ENCODE results near the gene MAD1L1. TPM values are rescaled to one million over a fixed set of nuclear protein-coding genes. Genes with fewer than 3 reads are reported as not detected.

Gene MAD1L1
- total and polyA plus RNA-seq, 4 donors = 43.0 to 54.9 (median 49.9) TPM

DNA sequence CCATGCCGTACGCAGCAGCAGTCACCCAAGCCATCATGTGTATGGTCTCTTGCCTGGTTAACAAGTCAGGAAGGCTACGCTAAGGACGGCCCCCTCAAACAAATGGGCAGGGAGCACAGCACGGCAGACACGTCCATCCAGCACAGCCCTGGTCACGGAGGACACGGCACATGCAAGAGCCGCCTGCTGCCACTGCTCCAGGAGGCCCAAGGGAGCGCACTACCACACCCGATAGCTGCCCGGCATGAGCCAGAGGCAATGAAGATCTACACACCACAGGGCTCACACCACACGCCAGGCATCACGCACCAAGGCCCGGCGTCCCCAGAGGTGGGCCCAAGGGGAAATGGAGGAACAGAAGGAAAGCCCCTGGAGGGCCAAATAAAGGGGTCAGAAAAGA is 134.2 kb downstream of the MAD1L1 start:
- H3K9me3 ChIP-seq (ENCODE audit: control insufficient read depth in 4 of 4, insufficient read depth in 3 of 4, low read length in 3 of 4) = peaks cover 0 to 6% (median 0%) of the 10 kb centered on the region in 4 donors
- H3K27me3 ChIP-seq (ENCODE audit: control insufficient read depth in 3 of 3, insufficient read depth in 3 of 3, low read length in 2 of 3) = no peaks in the 10 kb centered on the region
- no peak for TF ChIP-seq CTCF (IDR thresholded peaks at IDR 0.05; ENCODE audit: control extremely low read depth, extremely low read depth)
- peaks cover 0 to 33% (median 2%) of the 10 kb centered on the region in 5 donors for H3K4me1 ChIP-seq (ENCODE audit: control insufficient read depth in 5 of 5, insufficient read depth in 5 of 5, low read length in 5 of 5)
- H3K4me3 ChIP-seq = no peak overlapping the region
- WGBS, 2 donors = 94 to 97% methylated on average over 16 of the region's 16 CpGs
- no peak overlapping the region for H3K27ac ChIP-seq (ENCODE audit: low read depth in 1 of 2, low read length in 1 of 2)
- ATAC-seq (ENCODE audit: insufficient read depth, low FRiP score) (no peak), DNase-seq (no peak)
- peaks cover 0 to 1% (median 0%) of the 10 kb centered on the region in 4 donors for H3K36me3 ChIP-seq (ENCODE audit: control insufficient read depth in 4 of 4, insufficient read depth in 4 of 4, low read length in 4 of 4)
- H3K9ac ChIP-seq (ENCODE audit: insufficient read depth in 1 of 2, low read length in 2 of 2) = no peak overlapping the region

DNA sequence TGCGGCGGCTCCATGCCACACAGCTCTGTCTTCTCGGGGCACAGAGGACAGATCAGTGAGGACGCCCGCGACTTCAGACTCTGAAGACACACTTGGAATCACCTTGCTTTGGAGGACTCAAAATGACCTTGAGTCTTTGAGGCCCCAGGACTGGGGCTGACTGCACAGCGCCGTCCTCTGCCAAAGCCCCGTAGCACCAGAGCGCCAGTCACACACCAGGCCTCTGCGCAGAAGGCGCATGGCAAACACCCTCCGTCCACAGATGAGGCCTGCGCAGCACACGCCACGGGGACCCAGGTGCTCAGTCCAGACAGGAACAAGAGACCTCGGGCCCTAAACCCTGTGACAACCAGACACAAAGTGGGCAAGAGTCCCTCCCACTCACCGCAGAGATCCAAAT is 134.7 kb downstream of the MAD1L1 start:
- WGBS, 2 donors = 97 to 98% methylated on average over 18 of the region's 18 CpGs
- no peak overlapping the region for H3K9ac ChIP-seq (ENCODE audit: insufficient read depth in 1 of 2, low read length in 2 of 2)
- no peak for TF ChIP-seq CTCF (IDR thresholded peaks at IDR 0.05; ENCODE audit: control extremely low read depth, extremely low read depth)
- H3K36me3 ChIP-seq (ENCODE audit: control insufficient read depth in 4 of 4, insufficient read depth in 4 of 4, low read length in 4 of 4) = peaks cover 0 to 2% (median 0%) of the 10 kb centered on the region in 4 donors
- peaks cover 0 to 6% (median 0%) of the 10 kb centered on the region in 4 donors for H3K9me3 ChIP-seq (ENCODE audit: control insufficient read depth in 4 of 4, insufficient read depth in 3 of 4, low read length in 3 of 4)
- no peak overlapping the region for H3K4me3 ChIP-seq
- DNase-seq (no peak), ATAC-seq (ENCODE audit: insufficient read depth, low FRiP score) (no peak)
- no peaks in the 10 kb centered on the region for H3K27me3 ChIP-seq (ENCODE audit: control insufficient read depth in 3 of 3, insufficient read depth in 3 of 3, low read length in 2 of 3)
- peaks cover 0 to 29% (median 0%) of the 10 kb centered on the region in 5 donors for H3K4me1 ChIP-seq (ENCODE audit: control insufficient read depth in 5 of 5, insufficient read depth in 5 of 5, low read length in 5 of 5)
- no peak overlapping the region for H3K27ac ChIP-seq (ENCODE audit: low read depth in 1 of 2, low read length in 1 of 2)

DNA sequence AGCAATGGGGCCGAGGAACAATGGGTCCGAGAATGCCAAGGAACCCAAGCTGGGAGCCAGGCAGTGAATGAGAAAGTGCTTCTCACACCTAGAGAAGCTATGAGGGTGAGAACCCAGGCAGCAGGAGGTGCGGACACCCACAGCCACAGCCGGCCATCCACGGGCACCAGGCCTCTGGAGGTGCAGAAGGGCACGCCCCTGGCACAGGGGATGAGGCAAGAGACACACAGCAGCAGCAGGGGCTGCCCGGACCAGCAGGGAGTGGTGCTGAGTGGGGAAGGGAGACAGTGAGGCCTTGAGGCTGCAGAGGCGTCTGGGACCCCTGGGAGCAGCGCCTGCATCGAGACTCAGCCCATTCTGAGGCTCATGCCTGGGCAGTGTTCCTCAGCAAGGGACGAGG is 135.3 kb downstream of the MAD1L1 start:
- DNase-seq (no peak), ATAC-seq (ENCODE audit: insufficient read depth, low FRiP score) (no peak)
- H3K4me1 ChIP-seq (ENCODE audit: control insufficient read depth in 5 of 5, insufficient read depth in 5 of 5, low read length in 5 of 5) = peaks cover 0 to 28% (median 0%) of the 10 kb centered on the region in 5 donors
- peaks cover 0 to 4% (median 0%) of the 10 kb centered on the region in 4 donors for H3K9me3 ChIP-seq (ENCODE audit: control insufficient read depth in 4 of 4, insufficient read depth in 3 of 4, low read length in 3 of 4)
- no peaks in the 10 kb centered on the region for H3K27me3 ChIP-seq (ENCODE audit: control insufficient read depth in 3 of 3, insufficient read depth in 3 of 3, low read length in 2 of 3)
- 93 to 94% methylated on average over 11 of the region's 11 CpGs for WGBS, 2 donors
- TF ChIP-seq CTCF (IDR thresholded peaks at IDR 0.05; ENCODE audit: control extremely low read depth, extremely low read depth) = no peak
- H3K4me3 ChIP-seq = no peak overlapping the region
- no peak overlapping the region for H3K27ac ChIP-seq (ENCODE audit: low read depth in 1 of 2, low read length in 1 of 2)
- H3K9ac ChIP-seq (ENCODE audit: insufficient read depth in 1 of 2, low read length in 2 of 2) = no peak overlapping the region
- peaks cover 0 to 2% (median 0%) of the 10 kb centered on the region in 4 donors for H3K36me3 ChIP-seq (ENCODE audit: control insufficient read depth in 4 of 4, insufficient read depth in 4 of 4, low read length in 4 of 4)
